GM18508 (cell line): Measurements from ENCODE around the gene ALG9.
"Not testable (repeated sequence)": the region's sequence is repeated elsewhere in the genome, so short reads cannot be mapped to it uniquely, and the experiment has no call there.

Experiments used
- ATAC-seq: cut with Tn5 transposase; IDR thresholded peaks from one replicate; pipeline ENCODE4 v1.9.1; 2021; ENCODE audit warnings: moderate number of reproducible peaks; ENCODE audit not compliant: insufficient read depth, unreplicated experiment

The ALG9 gene

GRCh38 chr11:111807076-111807475 is 64.3 kb downstream of the ALG9 start:
- no peak for ATAC-seq

GRCh38 chr11:111801135-111801534 is 70.2 kb downstream of the ALG9 start:
- no peak for ATAC-seq

DNA sequence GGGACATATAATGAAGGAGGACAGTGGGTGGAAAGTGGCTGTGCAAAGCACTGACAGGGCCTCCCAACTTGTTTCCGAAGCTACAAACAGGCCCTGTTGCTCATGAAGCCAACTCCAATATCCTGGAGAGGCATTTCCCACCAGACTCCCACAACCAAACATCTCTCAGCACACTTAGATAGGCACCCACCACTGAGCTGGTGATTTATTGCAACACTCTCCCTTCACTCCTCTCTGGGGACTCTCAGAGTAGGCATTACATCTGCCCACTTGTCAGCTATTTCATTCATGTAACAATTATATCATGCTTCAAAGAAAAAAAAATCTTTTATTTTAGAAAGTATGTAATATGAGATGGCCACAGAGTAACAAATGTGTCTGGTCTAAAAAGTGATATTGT is 73.1 kb downstream of the ALG9 start:
- ATAC-seq, result no peak

- ATAC-seq, result no peak
Measured at GRCh38 chr11:111797145-111797581, 74.2 kb downstream of the ALG9 start.

DNA sequence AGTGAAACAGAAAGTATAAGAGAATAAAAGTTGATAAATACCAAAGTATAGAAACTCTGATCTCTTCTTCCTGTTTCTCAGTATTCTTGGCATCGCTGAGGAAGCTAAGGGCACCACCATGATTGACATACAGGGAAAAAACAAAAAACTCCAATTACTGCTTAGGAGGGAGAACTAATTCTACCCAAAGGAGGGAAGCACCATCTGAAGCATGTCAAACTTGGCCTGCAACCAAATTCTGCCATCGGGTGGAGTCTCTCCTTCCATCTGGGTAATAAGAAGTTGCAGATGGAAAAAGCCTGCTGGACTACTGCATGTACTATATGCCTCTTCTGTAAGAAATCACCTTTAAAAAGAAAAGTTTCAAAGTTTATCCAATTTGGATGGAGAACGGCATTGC is 74.7 kb downstream of the ALG9 start:
- no peak for ATAC-seq

GRCh38 chr11:111795334-111795985 is 75.9 kb downstream of the ALG9 start:
- no peak for ATAC-seq

DNA sequence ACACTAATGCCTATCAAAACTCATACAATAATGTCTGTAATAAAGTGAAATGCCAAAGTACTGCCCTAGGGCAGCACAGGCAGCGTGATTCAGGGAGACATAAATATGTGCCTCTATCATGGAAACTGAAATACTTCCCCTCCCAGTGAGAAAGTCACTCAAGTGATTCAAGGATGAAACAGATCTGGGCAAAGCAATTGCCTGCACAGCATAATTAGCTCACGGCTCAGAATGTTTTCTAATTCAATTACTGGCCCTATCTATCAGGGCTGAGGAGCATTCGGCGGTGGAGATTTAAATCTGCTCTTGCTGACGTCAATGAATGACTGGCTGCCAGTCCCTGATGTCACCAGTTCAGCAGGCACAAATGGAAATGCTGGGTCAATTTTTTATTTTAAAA is 77.5 kb downstream of the ALG9 start:
- ATAC-seq, result no peak

- no peak for ATAC-seq
Measured at GRCh38 chr11:111792955-111793500, 78.4 kb downstream of the ALG9 start.

GRCh38 chr11:111792314-111792713 is 79.1 kb downstream of the ALG9 start:
- ATAC-seq, result no peak

DNA sequence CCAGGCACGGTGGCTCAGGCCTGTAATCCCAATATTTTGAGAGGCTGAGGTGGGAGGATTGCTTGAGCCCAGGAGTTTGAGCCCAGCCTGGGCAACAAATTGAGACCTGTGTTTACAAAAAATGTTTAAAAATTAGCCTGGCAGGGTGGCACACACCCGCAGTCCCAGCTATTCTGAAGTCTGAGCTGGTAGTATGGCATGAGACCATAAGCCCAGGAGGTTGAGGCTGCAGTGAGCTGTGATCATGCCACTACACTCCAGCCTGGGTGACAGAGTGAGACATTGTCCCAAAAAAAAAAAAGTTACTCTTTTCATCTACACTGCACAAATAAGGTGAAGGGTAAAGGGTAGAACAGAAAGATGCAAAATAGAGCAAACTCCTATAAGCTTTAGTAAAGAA is 82.9 kb downstream of the ALG9 start:
- no peak for ATAC-seq

- no peak for ATAC-seq
Measured at GRCh38 chr11:111788051-111788450, 83.3 kb downstream of the ALG9 start.

- ATAC-seq, result no peak
Measured at GRCh38 chr11:111785886-111786412, 85.4 kb downstream of the ALG9 start.

GRCh38 chr11:111785076-111785475 is 86.3 kb downstream of the ALG9 start:
- ATAC-seq, result no peak

GRCh38 chr11:111784311-111784710 is 87.1 kb downstream of the ALG9 start:
- ATAC-seq, result not testable (repeated sequence)

DNA sequence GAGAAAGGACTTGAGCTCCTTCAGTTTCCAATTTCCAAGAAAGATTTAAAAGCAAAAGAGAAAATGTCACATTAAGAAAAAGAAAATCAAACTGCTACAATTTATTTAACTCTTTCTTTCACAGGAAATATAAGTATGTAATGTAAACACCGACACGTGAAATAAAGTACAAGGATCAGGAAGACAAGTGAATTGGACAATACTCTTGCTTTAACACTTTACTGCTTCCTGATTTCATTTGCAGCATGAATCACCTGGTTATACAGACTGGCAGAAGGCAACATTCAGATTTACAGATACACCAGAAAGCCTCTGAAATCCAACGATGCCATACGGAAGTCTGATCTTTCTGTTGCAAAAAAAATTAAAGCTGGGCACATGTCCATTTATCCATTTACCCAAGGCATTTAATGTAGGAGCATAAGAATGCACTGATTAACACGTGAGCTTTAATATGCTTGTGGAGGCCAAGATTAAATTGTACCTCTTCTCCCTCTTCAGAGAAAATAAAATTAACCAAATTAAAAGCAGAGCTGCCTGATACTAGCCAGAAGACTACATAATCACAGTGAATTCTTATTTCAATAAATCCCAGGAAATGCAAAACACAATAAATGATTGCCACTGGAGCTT is 89.2 kb downstream of the ALG9 start:
- ATAC-seq, result no peak

- no peak for ATAC-seq
Measured at GRCh38 chr11:111779118-111779517, 92.3 kb downstream of the ALG9 start.

- no peak for ATAC-seq
Measured at GRCh38 chr11:111778047-111778558, 93.3 kb downstream of the ALG9 start.

DNA sequence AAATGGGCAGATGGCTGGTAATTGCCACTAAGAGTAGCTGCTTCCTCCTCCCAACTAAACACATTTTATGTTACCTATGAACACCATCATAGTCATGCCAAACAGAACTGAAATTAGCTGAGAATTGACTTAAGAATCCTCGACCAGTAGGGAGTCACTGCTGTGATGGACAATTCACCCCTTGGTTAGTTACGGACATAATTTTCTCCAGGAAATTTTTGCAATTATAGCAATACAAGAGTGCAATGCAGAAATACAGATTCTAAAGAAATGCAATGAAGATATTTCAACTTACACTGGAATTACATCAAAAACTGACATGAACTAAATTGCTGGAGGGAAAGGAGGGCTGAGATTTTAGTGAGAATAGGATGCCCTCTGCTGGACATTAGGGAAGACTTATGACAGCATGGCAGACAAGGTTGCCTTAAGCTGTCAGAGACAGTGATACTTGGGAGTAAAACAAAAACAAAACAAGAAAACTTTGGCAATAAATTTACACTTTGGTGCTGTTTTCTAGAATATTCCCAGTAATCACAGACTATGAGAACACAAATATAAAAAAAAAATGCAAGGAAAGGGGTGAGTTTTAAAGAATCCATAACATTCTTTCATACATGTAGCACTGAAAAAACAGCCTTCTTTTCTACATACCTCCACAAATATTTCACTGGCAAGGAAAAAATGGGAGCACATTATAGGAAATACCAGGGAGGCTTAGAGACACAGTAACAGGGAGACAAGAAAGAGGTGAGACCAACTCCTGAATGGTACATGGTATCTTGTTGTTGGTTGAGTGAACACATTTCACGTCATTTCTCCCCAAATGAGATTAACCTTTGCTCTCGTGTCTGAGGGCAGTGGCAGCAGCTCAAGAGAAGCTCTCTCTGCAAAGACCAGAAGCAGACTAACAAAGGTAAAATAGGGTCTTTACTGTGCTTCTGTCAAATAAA is 94.0 kb downstream of the ALG9 start:
- peak; percentile 36 for ATAC-seq

- ATAC-seq, result peak; percentile 83
Measured at GRCh38 chr11:111776398-111777093, 94.8 kb downstream of the ALG9 start.
